Measurements from ENCODE around the gene LAYN.

LAYN gene

DNA sequence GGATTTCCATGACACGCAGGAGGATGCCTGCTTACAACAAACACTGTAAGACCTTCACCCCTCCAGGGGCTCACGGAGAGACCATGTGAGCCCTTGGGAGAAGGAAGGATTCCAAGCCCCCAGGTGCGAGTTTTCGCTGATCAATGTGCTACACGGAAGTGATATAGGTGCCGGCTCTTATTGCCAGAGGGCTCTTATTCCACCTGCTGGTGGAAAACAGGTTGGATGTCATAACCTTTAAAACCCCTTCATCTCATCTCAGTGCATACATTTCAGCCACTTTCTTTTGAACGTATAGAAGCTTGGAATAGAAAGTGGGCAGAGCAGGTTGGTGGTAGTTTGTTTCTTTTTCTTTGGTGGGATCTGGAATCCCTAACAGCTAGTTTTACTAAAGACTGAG, 25.8 kb downstream of the LAYN start:
- DNase-seq (ENCODE audit: low read depth) = no peak
- no peak overlapping the region for H3K4me3 ChIP-seq (ENCODE audit: low read length)
- TF ChIP-seq, protein P1, sequence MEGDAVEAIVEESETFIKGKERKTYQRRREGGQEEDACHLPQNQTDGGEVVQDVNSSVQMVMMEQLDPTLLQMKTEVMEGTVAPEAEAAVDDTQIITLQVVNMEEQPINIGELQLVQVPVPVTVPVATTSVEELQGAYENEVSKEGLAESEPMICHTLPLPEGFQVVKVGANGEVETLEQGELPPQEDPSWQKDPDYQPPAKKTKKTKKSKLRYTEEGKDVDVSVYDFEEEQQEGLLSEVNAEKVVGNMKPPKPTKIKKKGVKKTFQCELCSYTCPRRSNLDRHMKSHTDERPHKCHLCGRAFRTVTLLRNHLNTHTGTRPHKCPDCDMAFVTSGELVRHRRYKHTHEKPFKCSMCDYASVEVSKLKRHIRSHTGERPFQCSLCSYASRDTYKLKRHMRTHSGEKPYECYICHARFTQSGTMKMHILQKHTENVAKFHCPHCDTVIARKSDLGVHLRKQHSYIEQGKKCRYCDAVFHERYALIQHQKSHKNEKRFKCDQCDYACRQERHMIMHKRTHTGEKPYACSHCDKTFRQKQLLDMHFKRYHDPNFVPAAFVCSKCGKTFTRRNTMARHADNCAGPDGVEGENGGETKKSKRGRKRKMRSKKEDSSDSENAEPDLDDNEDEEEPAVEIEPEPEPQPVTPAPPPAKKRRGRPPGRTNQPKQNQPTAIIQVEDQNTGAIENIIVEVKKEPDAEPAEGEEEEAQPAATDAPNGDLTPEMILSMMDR (conservative IDR thresholded peaks at IDR 0.05; ENCODE audit: low read length) = no peak

DNA sequence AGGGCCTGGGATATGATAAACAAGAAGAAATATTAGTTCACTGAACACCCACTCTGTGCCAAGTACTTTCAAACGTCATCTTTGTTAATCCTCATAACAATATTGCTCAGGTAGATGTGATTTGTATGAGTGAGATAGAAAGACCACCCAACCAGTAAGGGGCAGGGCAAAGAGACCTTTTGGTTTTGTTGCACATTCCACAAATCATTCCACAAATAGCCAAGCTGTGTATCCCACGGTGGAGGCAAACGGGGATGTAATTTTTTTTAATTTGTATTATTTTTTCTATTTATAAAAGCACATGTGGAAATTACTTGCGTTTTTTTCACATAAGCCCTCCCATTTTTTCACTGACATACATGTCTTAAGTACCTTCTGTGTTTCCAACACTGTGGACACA, 29.0 kb downstream of the LAYN start:
- H3K4me3 ChIP-seq (ENCODE audit: low read length) = no peak overlapping the region
- peak; percentile 68 for DNase-seq (ENCODE audit: low read depth)
- TF ChIP-seq, protein P1 (conservative IDR thresholded peaks at IDR 0.05; ENCODE audit: low read length) = no peak

DNA sequence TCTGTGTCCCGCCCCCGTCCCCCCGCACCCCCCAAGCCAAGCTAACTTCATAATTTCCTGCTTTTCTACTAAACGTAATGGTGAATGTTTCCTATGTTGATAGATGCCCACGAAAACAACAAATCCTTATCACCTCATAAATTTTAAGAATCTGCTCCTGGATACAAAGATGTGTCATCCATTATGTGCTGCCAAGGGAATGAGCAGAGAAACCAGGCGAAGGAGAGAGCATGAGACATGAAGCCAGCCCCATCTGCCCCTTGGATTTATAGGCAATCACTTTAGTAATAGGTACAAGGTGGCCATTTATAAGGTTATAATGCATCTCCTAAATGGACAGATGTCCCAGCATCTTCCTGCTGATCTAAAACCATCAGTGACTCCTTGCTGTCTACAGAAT, 30.3 kb downstream of the LAYN start:
- TF ChIP-seq, protein P1 (conservative IDR thresholded peaks at IDR 0.05; ENCODE audit: low read length) = no peak
- no peak overlapping the region for H3K4me3 ChIP-seq (ENCODE audit: low read length)
- DNase-seq (ENCODE audit: low read depth) = no peak

DNA sequence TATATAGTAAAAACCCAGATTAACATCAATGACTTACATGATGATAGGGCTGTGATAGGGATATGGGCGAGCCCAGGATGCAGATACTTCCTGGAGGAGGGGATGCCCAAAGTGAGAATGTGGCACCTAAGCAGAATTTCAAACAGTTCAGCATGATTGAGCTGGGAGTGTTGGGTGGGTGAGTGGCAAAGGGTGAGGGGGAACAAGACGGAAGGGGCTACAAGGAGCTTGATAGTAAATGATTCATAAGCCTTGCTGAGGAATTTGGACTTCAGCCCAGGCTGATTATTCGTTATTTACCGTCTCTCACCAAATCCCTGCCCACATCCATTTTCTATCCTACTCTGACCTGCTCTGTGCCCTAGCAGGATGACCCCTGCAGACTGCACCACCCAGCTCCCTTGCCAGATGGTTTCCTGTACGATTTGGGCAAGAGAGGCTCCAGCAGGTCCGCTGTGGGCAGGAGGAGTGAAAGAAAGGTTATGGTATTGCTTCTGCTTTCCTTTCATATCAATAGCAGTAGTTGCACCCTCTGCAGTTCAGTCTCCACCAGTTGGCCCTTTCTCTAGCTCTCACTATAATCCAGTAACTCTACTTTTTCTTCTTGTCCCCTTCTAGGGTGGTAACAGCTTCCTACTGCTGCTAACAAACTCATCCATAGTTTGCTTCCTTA, 31.4 kb downstream of the LAYN start:
- TF ChIP-seq, protein P1 (conservative IDR thresholded peaks at IDR 0.05; ENCODE audit: low read length) = no peak
- no peak overlapping the region for H3K4me3 ChIP-seq (ENCODE audit: low read length)
- DNase-seq (ENCODE audit: low read depth) = no peak

DNA sequence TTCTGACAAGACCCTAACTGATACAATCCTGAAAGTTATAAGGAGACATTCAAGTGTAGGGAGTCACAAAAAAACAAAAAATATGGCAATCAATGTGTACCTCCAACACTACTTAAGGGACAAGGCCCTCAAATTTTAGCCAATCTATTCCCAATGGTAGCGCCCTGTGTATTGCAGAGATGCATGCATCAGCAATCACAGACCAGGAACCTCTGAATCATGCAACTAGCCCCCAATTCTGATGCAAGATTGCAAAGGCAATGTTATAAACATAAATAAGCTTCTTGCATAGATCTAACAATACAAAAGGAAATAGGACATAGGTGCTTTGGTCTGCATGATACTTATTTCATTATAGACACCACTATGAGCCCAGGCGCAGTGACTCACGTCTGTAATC, 32.1 kb downstream of the LAYN start:
- TF ChIP-seq, protein P1 (conservative IDR thresholded peaks at IDR 0.05; ENCODE audit: low read length) = no peak
- no peak overlapping the region for H3K4me3 ChIP-seq (ENCODE audit: low read length)
- DNase-seq (ENCODE audit: low read depth) = no peak

DNA sequence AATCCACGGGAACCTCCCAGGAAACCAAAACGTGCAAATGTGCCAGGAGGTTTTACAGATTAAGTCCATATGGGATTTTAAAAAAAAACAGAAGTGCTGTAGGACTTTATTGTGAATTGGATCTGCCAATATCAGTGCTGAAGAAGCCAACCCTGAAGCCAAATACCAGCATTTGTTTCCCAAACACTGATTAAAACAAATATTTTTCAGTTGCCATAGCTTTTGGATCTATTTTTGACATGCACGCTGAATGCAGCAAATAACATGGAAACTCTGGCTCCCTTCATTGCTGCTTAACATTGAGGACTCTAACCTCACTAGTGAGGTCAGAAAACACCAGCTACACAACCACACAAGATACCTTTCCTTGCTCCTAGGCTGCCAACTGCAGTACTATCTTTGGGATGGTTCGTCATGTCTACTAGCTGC, 33.3 kb downstream of the LAYN start:
- TF ChIP-seq, protein P1 (conservative IDR thresholded peaks at IDR 0.05; ENCODE audit: low read length) = no peak
- peak; percentile 78 for DNase-seq (ENCODE audit: low read depth)
- H3K4me3 ChIP-seq (ENCODE audit: low read length) = no peak overlapping the region

DNA sequence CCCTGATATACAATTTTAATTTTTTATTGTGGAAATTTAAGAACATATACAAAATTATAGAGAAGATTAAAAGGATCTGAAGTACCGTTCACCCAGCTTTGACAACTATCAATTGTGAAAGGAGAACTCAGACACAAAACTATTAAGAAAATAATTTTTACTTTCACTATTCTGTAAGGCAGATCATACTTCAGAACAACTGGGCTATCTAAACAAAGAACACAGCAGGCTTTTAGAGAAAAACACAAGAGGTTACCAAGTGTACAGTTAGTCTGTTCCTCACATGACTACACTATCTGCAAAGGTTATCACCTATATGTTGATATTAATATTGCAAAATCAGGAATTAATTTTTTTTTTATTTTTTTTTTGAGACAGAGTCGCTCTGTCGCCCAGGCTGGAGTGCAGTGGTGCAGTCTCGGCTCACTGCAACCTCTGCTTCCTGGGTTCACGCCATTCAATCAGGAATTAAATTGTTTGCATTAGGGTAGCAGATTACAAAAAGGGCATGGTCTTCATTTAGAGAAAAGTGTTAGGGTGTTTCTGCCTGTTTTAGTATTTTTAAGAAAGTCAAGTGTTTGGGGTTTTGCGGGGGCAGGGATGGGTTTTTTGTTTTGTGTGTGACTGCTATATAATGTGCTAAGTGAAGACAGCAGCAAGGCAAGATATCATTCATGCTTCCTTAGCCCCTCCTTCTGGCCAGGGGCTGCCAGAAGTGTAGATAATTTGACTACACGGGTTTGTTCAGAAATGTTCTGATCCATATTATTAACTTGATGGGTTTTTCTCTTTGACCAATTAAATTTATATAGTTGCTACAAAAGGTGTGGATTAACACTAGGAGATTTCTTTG, 34.1 kb downstream of the LAYN start:
- no peak for DNase-seq (ENCODE audit: low read depth)
- TF ChIP-seq, protein P1 (conservative IDR thresholded peaks at IDR 0.05; ENCODE audit: low read length) = no peak
- H3K4me3 ChIP-seq (ENCODE audit: low read length) = peak overlapping the region; percentile 14
